Caki2 (cell line): Measurements from ENCODE around the gene SIAH2. TPM values are rescaled to one million over a fixed set of nuclear protein-coding genes. Genes with fewer than 3 reads are reported as not detected.

Experiments
- DNase-seq: peaks from one replicate; pipeline ENCODE4 v3.0.0-alpha.2; 2015; ENCODE audit warnings: low read depth
- in situ Hi-C: cut with HindIII; loops from 2 replicates; pipeline ENCODE4 v1.10.0; 2016; ENCODE audit warnings: low sequenced_read_pairs, low pct_unique_long_range_greater_than_20kb, mixed read lengths
- total RNA-seq: library from RNA; depleted of rRNA; stranded (reverse); fragments of >200 nt; shearing (Covaris generic); gene quantifications from 2 replicates; pipeline ENCODE4 v1.2.3, GENCODE V29; 2014; ENCODE audit warnings: low replicate concordance

SIAH2 gene
- total RNA-seq, 1 experiment from 2014 or later: 20.3 TPM

DNA sequence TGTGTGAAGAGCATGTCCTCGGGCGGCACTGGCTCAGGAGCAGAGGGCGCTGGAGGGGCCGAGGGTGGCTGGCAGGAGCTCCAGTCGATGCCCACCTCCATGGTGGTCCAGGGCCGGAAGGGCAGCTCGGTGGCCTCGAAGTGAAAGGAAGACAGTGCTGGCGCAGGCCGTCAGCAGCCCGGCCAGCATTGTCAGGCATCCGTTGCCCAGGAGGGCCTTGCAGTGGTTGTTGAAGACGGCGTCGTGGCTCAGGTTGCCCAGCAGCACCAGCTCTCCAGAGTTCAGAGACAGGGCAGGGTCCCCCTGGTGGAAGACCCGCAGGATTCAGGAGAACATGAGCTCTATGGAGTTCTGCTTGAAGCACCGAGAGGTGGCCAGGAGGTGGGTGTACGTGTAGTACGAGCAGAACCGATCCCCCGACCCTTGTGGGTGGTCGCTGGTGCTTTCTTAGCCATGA is 16.5 kb upstream of the SIAH2 start:
- in situ Hi-C loops: no loop called here
- DNase-seq: no peak

DNA sequence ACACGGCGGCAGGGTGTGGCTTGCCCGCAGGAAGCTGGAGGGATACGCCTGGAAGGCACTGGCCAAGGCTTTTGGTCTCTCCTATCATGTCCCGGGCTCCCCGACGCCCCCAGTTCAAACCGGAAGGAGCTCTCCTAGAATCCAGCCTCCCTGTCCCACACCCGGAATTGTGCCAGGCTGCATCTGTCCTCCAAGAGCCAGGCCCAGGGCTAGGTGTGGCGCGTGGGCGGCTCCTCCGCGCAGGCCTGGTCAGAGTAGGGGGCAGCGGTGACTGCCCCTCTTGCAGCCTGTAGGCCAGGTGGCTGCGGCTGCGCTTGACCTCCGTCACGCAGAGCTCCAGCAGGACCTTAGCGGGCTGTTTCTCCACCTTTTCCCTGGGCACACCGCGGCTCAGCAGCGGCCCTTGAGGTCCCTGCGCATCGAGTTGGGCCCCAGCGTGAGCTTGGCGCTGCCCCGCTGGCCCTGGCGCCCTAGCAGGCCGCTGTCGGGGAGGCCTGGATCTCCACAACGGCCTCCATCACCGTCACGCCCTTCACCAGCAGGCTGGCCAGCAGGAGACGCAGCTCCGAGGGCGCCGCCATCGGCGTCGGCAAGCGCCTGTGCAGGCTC is 15.9 kb upstream of the SIAH2 start:
- in situ Hi-C loops: no loop called here
- no peak for DNase-seq

DNA sequence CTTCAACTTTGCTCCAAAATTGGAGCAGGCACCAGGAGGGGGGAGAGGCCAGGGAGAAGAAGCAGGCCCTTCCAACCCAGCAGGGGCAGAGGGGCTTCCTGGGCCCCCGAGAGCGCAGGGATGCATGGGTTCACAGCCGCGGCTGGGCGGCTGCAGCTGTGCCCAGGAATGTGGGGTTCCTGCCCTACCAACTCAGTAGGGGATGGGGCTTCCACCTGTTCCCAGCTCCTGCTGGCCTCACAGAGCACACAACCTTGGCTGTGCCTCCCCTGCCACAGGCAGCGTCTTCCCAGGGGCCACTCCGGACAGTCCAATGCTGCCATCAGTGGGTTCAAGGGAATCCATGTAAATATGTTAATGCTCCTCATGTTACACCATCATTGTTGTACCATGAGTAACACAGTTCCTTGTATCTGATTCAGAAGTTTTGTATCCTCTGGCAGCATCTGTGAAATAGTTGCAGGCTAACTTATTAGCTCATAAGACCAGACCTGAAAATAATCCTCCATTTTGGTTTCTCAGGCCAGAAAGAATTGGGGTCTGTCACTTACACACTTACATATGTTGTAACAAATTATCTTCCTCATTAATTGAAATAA is 12.1 kb upstream of the SIAH2 start:
- no peak for DNase-seq
- in situ Hi-C loops: no loop called here

DNA sequence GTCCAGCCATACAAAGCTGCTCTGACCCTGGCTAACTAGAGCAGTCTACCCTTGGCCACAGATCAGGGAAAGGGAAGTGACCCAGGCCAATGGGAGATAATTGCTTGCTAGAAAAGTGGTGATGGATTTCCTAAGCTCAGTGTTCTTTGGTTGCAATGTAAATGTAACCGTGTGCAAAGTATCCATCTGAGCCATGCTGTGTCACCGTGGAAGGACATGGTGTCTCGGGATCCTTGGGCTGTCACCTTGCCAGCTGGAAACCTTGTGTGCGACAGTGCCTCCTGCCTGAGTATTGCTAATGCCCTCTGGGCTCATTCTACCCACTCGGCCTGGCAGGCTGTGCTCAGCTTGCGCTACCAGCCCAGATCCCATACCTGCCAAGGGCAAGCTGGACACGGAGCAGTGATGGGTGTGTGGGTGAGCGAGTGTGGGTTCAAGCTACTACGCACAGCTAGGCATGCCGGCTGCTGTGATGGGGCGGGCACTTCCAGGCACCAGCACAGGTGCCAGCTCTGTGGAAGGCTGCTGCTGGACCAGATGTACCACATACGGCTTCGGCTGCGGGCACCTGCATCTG is 10.7 kb upstream of the SIAH2 start:
- DNase-seq: no peak
- in situ Hi-C loops: no loop called here

DNA sequence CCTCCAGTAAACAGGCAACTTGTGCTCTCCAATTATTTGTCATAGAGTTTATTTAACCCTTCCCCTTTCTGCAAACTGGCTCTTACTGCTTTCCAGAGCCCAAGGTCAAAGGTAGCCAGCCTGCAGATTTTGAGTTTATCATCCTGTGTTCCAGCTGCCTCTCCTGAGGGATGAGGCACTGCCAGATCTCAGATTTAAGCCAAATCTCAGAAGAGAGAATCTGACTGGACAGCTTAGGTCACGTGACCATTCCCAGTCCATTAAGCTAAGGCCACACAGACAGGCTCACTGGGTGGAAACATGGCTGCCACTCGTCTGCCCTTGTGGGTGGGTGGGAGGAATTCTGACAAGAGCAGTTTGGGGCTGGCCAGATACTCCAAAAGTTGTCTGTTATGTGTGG is 8.6 kb upstream of the SIAH2 start:
- no peak for DNase-seq
- in situ Hi-C loops: no loop called here

DNA sequence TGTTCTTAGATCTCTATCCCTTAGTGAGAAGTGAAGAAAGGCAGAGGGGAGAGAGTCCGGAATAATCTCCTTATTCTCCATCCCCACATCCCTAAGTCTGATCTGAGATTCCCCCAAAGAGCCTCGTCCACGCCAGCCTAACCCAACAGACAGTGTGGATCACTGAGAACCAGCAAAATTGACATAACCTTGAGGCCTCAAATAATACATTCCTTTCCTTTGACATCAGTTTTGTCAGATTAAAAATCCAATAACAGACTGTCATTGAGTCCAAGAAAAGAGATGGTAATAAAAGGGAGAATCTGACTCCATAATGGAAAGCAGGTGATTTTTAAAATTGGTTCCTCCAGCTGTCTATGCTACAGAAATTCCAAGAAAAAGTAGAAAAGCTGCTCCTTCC is 7.7 kb upstream of the SIAH2 start:
- in situ Hi-C loops: no loop called here
- DNase-seq: no peak

DNA sequence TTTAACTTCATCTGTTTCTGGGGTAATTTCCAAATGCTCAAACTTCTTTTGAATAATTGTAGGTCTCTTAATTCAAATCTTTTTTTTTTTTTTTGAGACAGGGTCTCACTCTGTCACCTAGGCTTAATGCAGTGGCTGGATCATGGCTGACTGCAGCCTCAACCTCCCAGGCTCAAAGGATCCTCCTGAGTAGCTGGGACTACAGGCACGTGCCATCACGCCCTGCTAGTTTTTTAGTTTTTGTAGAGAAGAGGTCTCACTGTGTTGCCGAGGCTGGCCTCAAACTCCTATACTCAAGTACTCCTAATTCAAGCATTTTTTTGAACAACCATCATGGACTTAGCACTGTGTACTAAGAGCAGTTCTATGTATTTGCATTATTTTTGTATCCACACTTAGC is 3.8 kb upstream of the SIAH2 start:
- in situ Hi-C loops: no loop called here
- no peak for DNase-seq

DNA sequence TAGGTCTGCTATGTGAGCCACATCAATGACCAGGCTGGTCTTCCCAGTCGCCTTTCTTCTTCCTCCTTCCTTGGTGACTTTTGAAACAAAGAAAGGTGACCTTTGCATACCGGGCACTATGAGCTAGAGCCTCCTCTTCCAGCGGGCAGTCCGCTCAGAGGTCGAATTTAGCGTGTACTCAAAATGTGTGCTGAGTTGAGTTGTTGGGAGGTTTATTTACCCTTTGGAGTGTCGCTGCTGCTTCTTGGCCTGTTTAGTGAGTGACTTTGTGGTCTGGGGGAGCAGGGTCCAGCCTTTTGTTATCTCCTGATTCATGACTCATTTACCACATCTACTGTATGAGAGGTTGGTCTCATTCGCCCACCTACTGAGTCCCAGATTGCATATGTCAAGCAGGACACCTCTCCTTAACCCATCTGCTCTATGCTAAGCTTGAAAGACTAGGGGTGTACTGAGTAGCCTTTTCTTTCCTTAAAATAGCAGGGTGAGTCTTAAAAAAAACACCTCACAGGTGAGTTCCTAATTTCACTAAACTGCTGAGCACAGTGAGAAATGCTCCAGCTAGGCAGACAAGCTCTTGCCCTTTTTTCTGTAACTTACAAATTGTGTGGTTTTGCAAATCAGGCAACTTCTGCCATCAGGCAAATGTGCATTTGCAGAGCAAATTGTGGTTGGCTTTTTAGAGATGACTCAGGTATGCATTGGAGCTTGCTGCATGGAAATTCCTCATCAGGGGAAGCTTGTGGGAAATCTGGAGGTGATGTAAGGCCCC is 3.2 kb upstream of the SIAH2 start:
- DNase-seq: no peak
- in situ Hi-C loops: no loop called here

DNA sequence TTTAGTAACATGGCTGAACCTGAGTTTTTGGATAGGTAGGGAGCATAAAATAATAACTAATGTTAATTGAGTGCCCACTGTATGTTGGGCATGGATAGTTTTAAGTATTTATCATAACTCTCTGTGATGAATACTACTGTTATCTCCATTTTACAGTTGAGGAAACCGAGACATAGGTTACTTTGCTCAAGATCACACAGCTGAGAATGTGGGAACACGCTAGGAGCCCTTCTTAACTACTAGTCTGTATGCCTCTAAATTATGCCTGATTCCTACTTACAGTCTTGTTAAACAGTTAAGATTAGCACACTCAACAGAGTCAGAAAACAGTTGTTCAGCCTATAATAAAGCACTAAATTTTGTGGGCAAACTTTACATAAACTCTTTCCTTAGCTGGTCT is 2.0 kb upstream of the SIAH2 start:
- DNase-seq: no peak
- in situ Hi-C loops: no loop called here

DNA sequence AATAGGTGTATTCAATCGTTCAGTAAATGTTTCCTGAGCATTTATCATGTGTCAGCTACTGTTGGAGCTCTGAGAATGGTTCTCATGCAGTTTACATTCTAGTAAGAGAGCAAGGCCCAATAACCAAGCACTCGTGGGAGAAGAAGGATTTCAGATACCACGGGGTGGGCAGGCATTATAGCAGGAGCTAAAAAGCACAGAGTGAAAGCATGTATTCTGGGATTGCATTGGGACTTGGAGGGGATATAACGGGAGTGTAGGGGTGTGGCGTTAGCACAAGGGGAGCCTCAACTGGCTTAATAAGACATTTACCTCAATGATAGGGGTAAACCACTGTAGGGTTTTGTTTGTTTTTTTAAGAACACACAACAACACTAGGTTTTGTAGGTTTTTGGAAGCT is 1.6 kb upstream of the SIAH2 start:
- no peak for DNase-seq
- in situ Hi-C loops: no loop called here

DNA sequence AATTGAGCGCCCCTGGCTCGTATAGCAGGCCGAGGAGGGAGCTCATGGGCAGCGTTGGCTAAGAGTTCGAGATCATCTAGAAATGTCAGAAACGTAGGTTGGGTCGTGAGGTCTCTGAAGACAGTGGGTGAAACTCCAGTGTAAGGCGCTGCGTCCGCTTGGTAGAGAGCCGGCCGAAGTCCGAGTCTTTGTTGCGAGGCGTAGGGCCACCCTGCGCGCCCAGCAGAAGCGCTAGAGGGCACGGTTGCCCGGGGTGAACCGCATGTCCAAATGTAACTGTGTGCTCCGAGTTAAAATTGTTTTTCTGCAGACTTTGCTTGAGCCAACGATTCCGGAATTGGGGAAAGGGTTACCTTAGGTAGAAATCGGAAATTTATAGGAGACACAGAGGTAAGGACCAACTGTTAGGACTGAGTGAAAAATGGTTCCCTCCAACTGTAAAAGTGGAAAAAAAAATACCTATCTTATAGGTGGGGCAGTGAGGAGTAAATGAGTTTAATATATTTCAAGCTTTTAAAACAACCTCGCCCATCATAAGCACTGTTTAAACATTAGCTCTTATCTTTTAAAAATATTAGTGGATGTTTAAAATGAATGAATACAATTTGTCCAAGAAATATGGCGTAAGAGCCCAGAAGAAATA is 993 bp upstream of the SIAH2 start:
- DNase-seq: no peak
- in situ Hi-C loops: no loop called here

DNA sequence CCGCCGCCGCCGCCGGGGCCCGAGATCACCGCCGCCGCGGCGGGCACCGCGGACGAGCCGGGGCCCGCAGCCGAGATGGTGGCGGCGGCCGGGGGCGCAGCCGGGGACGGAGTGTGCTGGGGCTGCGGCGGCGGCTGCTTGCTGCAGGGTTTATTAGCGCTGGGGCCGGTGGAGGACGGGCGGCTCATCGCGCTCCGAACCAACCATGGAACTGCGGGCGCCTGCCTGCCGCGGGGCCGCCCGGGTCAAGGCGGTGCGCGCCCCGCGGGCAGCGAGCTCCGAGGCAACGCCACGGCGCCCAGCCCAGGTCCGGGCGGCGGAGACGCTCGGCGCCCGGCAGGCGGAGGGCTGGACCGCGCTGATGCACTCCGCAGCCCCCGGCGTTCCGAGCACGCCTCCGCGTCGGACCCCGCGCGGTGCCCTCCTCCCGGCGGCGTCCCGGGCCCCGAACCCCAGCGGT is 277 bp downstream of the SIAH2 start:
- no peak for DNase-seq
- in situ Hi-C loops: no loop called here

DNA sequence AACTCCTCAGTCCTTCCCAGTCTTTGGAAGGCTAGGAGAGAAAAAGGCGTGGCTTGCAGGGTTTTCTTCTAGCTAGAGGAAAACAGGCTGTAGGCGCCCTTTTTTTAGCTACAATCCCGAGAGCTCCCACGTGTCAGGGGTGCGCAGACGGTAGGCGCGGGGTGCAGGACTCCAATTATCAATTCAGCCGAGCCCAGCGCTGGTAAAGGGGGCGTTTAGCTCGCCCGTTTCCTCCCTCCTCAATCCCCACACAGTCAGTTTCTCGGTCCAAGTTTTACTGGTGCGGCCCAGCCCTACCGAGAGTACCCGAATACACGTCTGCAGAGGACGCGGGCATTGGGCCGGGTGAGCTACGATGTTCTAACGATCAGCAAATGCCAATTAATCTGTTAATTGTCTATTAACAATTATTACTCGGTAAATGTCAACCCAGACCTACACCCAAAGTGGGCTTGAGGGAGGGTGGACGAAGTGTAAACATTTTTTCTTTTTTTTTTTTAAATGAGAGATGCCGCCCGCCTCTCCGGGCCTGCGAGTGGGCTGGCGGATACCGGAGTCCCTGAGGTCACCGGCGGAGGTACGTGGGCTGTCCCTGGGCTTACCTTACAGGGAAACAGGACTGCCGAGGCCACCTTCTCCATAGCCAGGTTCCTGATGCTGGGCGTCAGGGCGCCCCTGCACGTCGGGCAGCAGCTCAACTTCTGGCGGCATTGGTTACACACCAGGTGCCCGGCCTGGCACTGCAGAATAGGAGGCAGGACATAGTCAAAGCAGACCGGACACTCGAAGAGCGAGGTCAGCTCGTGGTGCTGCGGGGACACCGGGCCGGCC is 923 bp downstream of the SIAH2 start:
- peak; percentile 57 for DNase-seq
- in situ Hi-C loops: no loop called here

DNA sequence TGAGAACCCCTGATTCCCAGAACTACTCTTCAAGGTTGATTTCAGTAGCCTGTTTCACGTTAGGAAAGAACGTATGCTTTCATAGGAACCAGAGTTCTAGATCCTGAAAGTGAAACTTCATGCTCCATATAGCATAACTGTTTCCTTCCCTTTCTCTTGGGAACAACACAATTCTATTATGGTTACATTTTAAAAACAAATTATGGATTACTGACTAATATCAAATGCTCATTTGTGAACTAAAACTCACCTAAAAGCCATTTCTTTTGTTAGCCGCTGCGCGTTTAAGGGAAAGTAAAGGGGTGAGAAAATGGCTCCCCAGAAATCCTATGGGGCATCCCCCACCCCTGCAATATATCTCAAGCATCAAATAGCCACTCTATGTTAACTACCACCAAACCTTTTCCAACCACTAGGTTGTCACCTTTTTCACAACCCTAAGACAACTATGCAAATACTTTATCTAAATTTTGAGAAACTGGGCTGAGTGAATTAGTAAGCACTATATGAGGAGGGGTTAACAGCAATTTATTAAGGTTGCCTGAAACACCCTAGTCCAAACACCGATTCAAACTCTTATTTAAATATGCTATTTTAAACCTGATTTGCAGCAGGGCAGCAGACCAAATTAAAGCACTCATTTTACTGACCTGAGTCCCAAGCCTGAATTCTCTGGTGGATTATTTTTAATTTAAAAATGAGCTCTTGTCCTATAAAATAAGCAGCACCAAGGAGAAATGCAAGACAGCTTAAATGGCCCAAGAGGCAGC is 2.4 kb downstream of the SIAH2 start:
- in situ Hi-C loops: no loop called here
- no peak for DNase-seq

DNA sequence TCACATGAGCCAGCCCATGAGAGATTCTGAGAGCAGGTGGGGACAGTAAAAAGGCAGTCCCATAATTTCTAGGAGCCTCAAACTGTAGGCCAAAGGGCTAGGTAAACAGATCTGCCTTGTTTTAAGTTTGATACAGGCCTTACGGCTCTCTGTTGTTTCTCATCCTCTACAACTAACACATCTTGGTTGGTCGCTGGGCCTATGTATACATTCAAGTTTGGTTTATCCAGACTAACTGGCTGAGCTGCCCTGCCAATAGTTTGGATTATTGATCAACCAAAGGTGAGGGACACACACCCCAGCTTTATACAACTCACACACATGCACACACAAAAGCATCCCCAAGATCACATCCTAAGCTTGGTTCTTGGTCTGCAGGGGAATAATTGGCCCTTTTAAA is 3.0 kb downstream of the SIAH2 start:
- in situ Hi-C loops: no loop called here
- DNase-seq: no peak

DNA sequence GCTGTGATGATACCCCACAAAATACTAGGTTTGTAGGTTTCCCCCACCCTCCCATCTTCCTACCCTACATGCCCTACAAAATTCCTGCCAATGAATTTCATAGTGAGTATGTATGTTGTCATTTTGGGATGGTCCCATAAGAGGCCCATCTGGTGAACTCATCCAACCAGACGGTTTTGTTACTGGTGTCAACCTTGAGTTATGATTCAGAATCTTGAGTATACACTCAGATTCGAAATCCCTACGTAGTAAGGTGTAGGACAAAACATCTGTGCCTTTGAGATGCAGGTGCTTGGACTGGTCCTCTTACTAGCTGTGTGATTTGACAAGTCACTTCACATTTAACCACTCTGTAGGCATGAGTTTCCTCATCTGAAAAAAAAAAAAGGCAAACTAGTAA is 3.6 kb downstream of the SIAH2 start:
- in situ Hi-C loops: no loop called here
- DNase-seq: no peak

DNA sequence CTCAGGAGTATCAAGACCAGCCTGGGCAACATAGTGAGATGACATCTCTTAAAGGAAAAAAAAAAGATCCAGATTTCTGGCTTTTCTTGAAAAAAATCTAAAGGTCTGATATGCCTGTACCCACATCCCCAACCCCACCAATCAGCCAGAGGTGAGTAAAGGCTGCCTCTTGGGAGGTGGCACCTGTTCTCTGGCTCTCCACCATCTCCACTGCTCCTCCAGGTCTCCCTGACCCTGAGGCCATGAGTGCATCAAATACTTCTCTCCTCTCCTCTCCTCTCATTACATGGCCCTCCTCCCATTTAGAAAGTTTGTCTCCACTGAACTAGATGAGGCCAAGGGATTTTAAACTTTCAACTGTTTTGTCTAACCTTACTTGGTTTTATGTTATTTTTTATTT is 5.2 kb downstream of the SIAH2 start:
- in situ Hi-C loops: no loop called here
- DNase-seq: no peak
